WTC11 (cell line): ENCODE measurements around the gene CCDC149. TPM values are rescaled to one million over a fixed set of nuclear protein-coding genes. Genes with fewer than 3 reads are reported as not detected.

Experiments used
- ATAC-seq: fragments of 200-7000 bp; cut with Tn5 transposase; 2 replicates; pipeline ENCODE4 v1.10.0; 2021; ENCODE audit warnings: mild to moderate bottlenecking, moderate library complexity
- CTCF ChIA-PET: fragments of 300-600 bp; sonication (Branson Sonifier 250); formaldehyde crosslinking; loops from one replicate; lab custom pipeline; 2021; ENCODE audit warnings: antibody characterized with exemption; lab: Charles Lee
- POLR2A ChIA-PET: fragments of 350-600 bp; sonication (Branson Sonifier 250); formaldehyde crosslinking; loops from one replicate; lab custom pipeline; 2021; ENCODE audit warnings: antibody characterized with exemption; lab: Charles Lee
- DNase-seq: peaks from one replicate; pipeline ENCODE4 v3.0.0; 2021; ENCODE audit warnings: low spot score
- H3K27ac Mint-ChIP-seq: 2 replicates; pipeline ENCODE4 v1.8.0; 2021; ENCODE audit warnings: mixed read lengths
- H3K27me3 Mint-ChIP-seq: 2 replicates; pipeline ENCODE4 v1.8.0; 2021; ENCODE audit warnings: low read depth, mild to moderate bottlenecking, moderate library complexity, mixed read lengths
- H3K36me3 Mint-ChIP-seq: 2 replicates; pipeline ENCODE4 v1.8.0; 2021; ENCODE audit warnings: mixed read lengths
- H3K4me1 Mint-ChIP-seq: 2 replicates; pipeline ENCODE4 v1.8.0; 2022; ENCODE audit warnings: mixed read lengths
- H3K4me3 Mint-ChIP-seq: 2 replicates; pipeline ENCODE4 v1.8.0; 2021; ENCODE audit warnings: mild to moderate bottlenecking, moderate library complexity, mixed read lengths
- H3K9me3 Mint-ChIP-seq: 2 replicates; pipeline ENCODE4 v1.8.0; 2021; ENCODE audit warnings: mixed read lengths
- ATF1 ChIP-seq: sonication (generic); formaldehyde crosslinking; IDR thresholded peaks from 2 replicates; pipeline ENCODE4 v1.8.1; 2023; ENCODE audit warnings: mild to moderate bottlenecking, moderate library complexity, missing genetic modification reagents
- E2F1 ChIP-seq: sonication (generic); formaldehyde crosslinking; IDR thresholded peaks from 2 replicates; pipeline ENCODE4 v1.8.0; 2022; ENCODE audit warnings: mild to moderate bottlenecking, missing genetic modification reagents
- E2F4 ChIP-seq: sonication (generic); formaldehyde crosslinking; IDR thresholded peaks from 2 replicates; pipeline ENCODE4 v1.8.1; 2022; ENCODE audit warnings: low read depth, mild to moderate bottlenecking, moderate library complexity, missing genetic modification reagents, borderline replicate concordance
- ESRRA ChIP-seq: sonication (generic); formaldehyde crosslinking; IDR thresholded peaks from 2 replicates; pipeline ENCODE4 v1.8.1; 2022; ENCODE audit warnings: mild to moderate bottlenecking, missing genetic modification reagents, borderline replicate concordance
- FOXJ3 ChIP-seq: sonication (generic); formaldehyde crosslinking; IDR thresholded peaks from 2 replicates; pipeline ENCODE4 v1.9.0; 2021; ENCODE audit warnings: missing genetic modification reagents, mild to moderate bottlenecking, borderline replicate concordance
- FOXP1 ChIP-seq: sonication (generic); formaldehyde crosslinking; IDR thresholded peaks from 2 replicates; pipeline ENCODE4 v1.8.0; 2022; ENCODE audit warnings: missing genetic modification reagents, mild to moderate bottlenecking, moderate library complexity, borderline replicate concordance
- GRHL2 ChIP-seq: fragments of 250-450 bp; sonication (Bioruptor Pico); IDR thresholded peaks from 2 replicates; pipeline ENCODE4 v1.8.0; 2022; ENCODE audit warnings: mild to moderate bottlenecking, moderate library complexity; ENCODE audit not compliant: insufficient replicate concordance, severe bottlenecking
- GTF2I ChIP-seq: fragments of 250-450 bp; sonication (Bioruptor Pico); conservative IDR thresholded peaks from 2 replicates; pipeline ENCODE4 v1.4.0; 2021; ENCODE audit warnings: mild to moderate bottlenecking
- JAZF1 ChIP-seq: fragments of 250-450 bp; sonication (Bioruptor Pico); IDR thresholded peaks from 2 replicates; pipeline ENCODE4 v1.9.0; 2021; ENCODE audit warnings: moderate library complexity, mild to moderate bottlenecking, inconsistent platforms
- JUN ChIP-seq: sonication (generic); formaldehyde crosslinking; IDR thresholded peaks from 2 replicates; pipeline ENCODE4 v1.8.0; 2023; ENCODE audit warnings: mild to moderate bottlenecking, missing genetic modification reagents
- KAT7 ChIP-seq: sonication (generic); formaldehyde crosslinking; IDR thresholded peaks from 2 replicates; pipeline ENCODE4 v1.8.1; 2023; ENCODE audit warnings: missing genetic modification reagents, mild to moderate bottlenecking, borderline replicate concordance
- MAX ChIP-seq: sonication (generic); formaldehyde crosslinking; IDR thresholded peaks from 2 replicates; pipeline ENCODE4 v1.8.0; 2022; ENCODE audit warnings: mild to moderate bottlenecking, missing genetic modification reagents
- NFYB ChIP-seq: sonication (generic); formaldehyde crosslinking; conservative IDR thresholded peaks from 2 replicates; pipeline ENCODE4 v1.8.0; 2022; ENCODE audit warnings: low read depth, missing genetic modification reagents
- OVOL2 ChIP-seq: fragments of 250-450 bp; sonication (Bioruptor Pico); IDR thresholded peaks from 2 replicates; pipeline ENCODE4 v1.9.0; 2021; ENCODE audit warnings: mild to moderate bottlenecking, borderline replicate concordance
- RELA ChIP-seq: sonication (generic); formaldehyde crosslinking; IDR thresholded peaks from 2 replicates; pipeline ENCODE4 v1.8.1; 2022; ENCODE audit warnings: missing genetic modification reagents, mild to moderate bottlenecking, borderline replicate concordance
- RORB ChIP-seq: fragments of 250-450 bp; sonication (Bioruptor Pico); IDR thresholded peaks from 2 replicates; pipeline ENCODE4 v1.9.0; 2021; ENCODE audit warnings: mild to moderate bottlenecking
- SMAD4 ChIP-seq: sonication (generic); formaldehyde crosslinking; IDR thresholded peaks from 2 replicates; pipeline ENCODE4 v1.8.0; 2022; ENCODE audit warnings: mild to moderate bottlenecking, missing genetic modification reagents
- SP1 ChIP-seq: sonication (generic); formaldehyde crosslinking; conservative IDR thresholded peaks from 2 replicates; pipeline ENCODE4 v1.8.1; 2022; ENCODE audit warnings: missing genetic modification reagents
- TCF7 ChIP-seq: sonication (generic); formaldehyde crosslinking; IDR thresholded peaks from 2 replicates; pipeline ENCODE4 v1.8.0; 2022; ENCODE audit warnings: mild to moderate bottlenecking, low read depth, missing genetic modification reagents, moderate library complexity
- ZBTB21 ChIP-seq: sonication (generic); formaldehyde crosslinking; IDR thresholded peaks from 2 replicates; pipeline ENCODE4 v1.8.1; 2023; ENCODE audit warnings: mild to moderate bottlenecking, missing genetic modification reagents, borderline replicate concordance
- ZBTB43 ChIP-seq: sonication (generic); formaldehyde crosslinking; IDR thresholded peaks from 2 replicates; pipeline ENCODE4 v1.8.1; 2023; ENCODE audit warnings: mild to moderate bottlenecking, missing genetic modification reagents
- ZNF121 ChIP-seq: sonication (generic); formaldehyde crosslinking; IDR thresholded peaks from 2 replicates; pipeline ENCODE4 v1.8.0; 2023; ENCODE audit warnings: missing genetic modification reagents
- ZNF138 ChIP-seq: sonication (generic); formaldehyde crosslinking; conservative IDR thresholded peaks from 2 replicates; pipeline ENCODE4 v1.8.1; 2022; ENCODE audit warnings: mild to moderate bottlenecking, moderate library complexity, missing genetic modification reagents
- ZNF232 ChIP-seq: sonication (generic); formaldehyde crosslinking; IDR thresholded peaks from 2 replicates; pipeline ENCODE4 v1.8.0; 2022; ENCODE audit warnings: mild to moderate bottlenecking, missing genetic modification reagents
- ZNF317 ChIP-seq: sonication (generic); formaldehyde crosslinking; IDR thresholded peaks from 2 replicates; pipeline ENCODE4 v1.8.1; 2023; ENCODE audit warnings: low read depth, mild to moderate bottlenecking, moderate library complexity, missing genetic modification reagents, borderline replicate concordance
- ZNF396 ChIP-seq: fragments of 250-450 bp; sonication (Bioruptor Pico); IDR thresholded peaks from 2 replicates; pipeline ENCODE4 v1.8.0; 2021; ENCODE audit warnings: mild to moderate bottlenecking, moderate library complexity, borderline replicate concordance
- ZNF423 ChIP-seq: fragments of 250-450 bp; sonication (Bioruptor Pico); IDR thresholded peaks from 2 replicates; pipeline ENCODE4 v2.1.2; 2022; ENCODE audit warnings: mild to moderate bottlenecking, moderate library complexity
- ZNF425 ChIP-seq: fragments of 250-450 bp; sonication (Bioruptor Pico); conservative IDR thresholded peaks from 2 replicates; pipeline ENCODE4 v1.9.0; 2021; ENCODE audit warnings: mild to moderate bottlenecking
- ZSCAN18 ChIP-seq: fragments of 250-450 bp; sonication (Bioruptor Pico); IDR thresholded peaks from 2 replicates; pipeline ENCODE4 v2.1.2; 2022; ENCODE audit warnings: mild to moderate bottlenecking, moderate library complexity
- total RNA-seq: library from RNA; stranded (reverse); gene quantifications from 3 replicates; pipeline ENCODE4 v1.2.3, GENCODE V29; 2021

CCDC149 gene
- total RNA-seq, 1 experiment from 2014 or later = 3.9 TPM

- H3K9me3 Mint-ChIP-seq = peaks cover 35% of the 10 kb centered on the region
- no peak overlapping the region for H3K4me3 Mint-ChIP-seq
- peaks cover 34% of the 10 kb centered on the region for H3K4me1 Mint-ChIP-seq
- H3K27ac Mint-ChIP-seq = no peak overlapping the region
- POLR2A ChIA-PET = no interaction called here
- peaks cover 14% of the 10 kb centered on the region for H3K27me3 Mint-ChIP-seq
- ATAC-seq = no peak
- TF ChIP-seq GRHL2 (no peak), MAX (no peak), SMAD4 (no peak), RORB (CRISPR knock-in tag) (no peak), ZNF121 (no peak), E2F1 (CRISPR knock-in tag) (no peak), OVOL2 (CRISPR knock-in tag) (no peak), E2F4 (no peak), NFYB (CRISPR knock-in tag) (no peak), ZNF232 (CRISPR knock-in tag) (no peak), FOXJ3 (CRISPR knock-in tag) (no peak), ESRRA (CRISPR knock-in tag) (no peak), FOXP1 (no peak), ZNF396 (no peak), ATF1 (CRISPR knock-in tag) (no peak), ZNF425 (CRISPR knock-in tag) (no peak), GTF2I (CRISPR knock-in tag) (no peak), TCF7 (CRISPR knock-in tag) (no peak)
- H3K36me3 Mint-ChIP-seq = 0 out of 2 replicates have a peak, but pooled peaks cover 8% of the 10 kb centered on the region
- DNase-seq = no peak
- CTCF ChIA-PET = no interaction called here
Measured at GRCh38 chr4:24921491-24921890, 8.6 kb upstream of the CCDC149 start.

- ChIA-PET CTCF (interaction anchor here (0.6 kb wide), 1 partner anchor 184 kb away, joined by 3 read pairs; no protein-coding TSS in a partner anchor), POLR2A (no interaction called here)
- ATAC-seq (no peak), DNase-seq (no peak)
- H3K9me3 Mint-ChIP-seq = peaks cover 33% of the 10 kb centered on the region
- no peak overlapping the region for H3K4me3 Mint-ChIP-seq
- no peak overlapping the region for H3K27ac Mint-ChIP-seq
- H3K36me3 Mint-ChIP-seq = 0 out of 2 replicates have a peak, but pooled peaks cover 8% of the 10 kb centered on the region
- H3K27me3 Mint-ChIP-seq = peaks cover 16% of the 10 kb centered on the region
- peaks cover 26% of the 10 kb centered on the region for H3K4me1 Mint-ChIP-seq
- TF ChIP-seq ZNF138 = no peak
- TF ChIP-seq ZBTB43 (CRISPR knock-in tag) = no peak
- no peak for TF ChIP-seq ZBTB21 (CRISPR knock-in tag)
- TF ChIP-seq E2F1 (CRISPR knock-in tag) = no peak
- no peak for TF ChIP-seq SP1 (CRISPR knock-in tag)
- no peak for TF ChIP-seq OVOL2 (CRISPR knock-in tag)
- no peak for TF ChIP-seq ZSCAN18 (CRISPR knock-in tag)
- TF ChIP-seq JAZF1 (CRISPR knock-in tag) = no peak
- TF ChIP-seq RELA = no peak
- no peak for TF ChIP-seq ZNF423 (CRISPR knock-in tag)
- no peak for TF ChIP-seq JUN (CRISPR knock-in tag)
- TF ChIP-seq ESRRA (CRISPR knock-in tag) = no peak
- TF ChIP-seq ZNF317 (CRISPR knock-in tag) = no peak
- TF ChIP-seq ATF1 (CRISPR knock-in tag) = no peak
- no peak for TF ChIP-seq KAT7
Measured at GRCh38 chr4:24920008-24920407, 7.2 kb upstream of the CCDC149 start.
